Endothelial cell (in vitro differentiated cells): ENCODE data around the gene LCLAT1. TPM values are rescaled to one million over a fixed set of nuclear protein-coding genes. Genes with fewer than 3 reads are reported as not detected.

ENCODE experiments used
- DNase-seq: peaks from one replicate; pipeline ENCODE4 v3.0.0; 2021; ENCODE audit warnings: low spot score
- H3K27ac Mint-ChIP-seq: one replicate; pipeline ENCODE4 v1.8.0; 2021; ENCODE audit warnings: mixed read lengths, inconsistent platforms; ENCODE audit not compliant: unreplicated experiment
- H3K27me3 Mint-ChIP-seq: one replicate; pipeline ENCODE4 v1.8.0; 2021; ENCODE audit warnings: mild to moderate bottlenecking, moderate library complexity, mixed read lengths, inconsistent platforms; ENCODE audit not compliant: unreplicated experiment
- H3K36me3 Mint-ChIP-seq: one replicate; pipeline ENCODE4 v1.8.0; 2021; ENCODE audit warnings: mild to moderate bottlenecking, low read depth, mixed read lengths, inconsistent platforms; ENCODE audit not compliant: unreplicated experiment
- H3K4me1 Mint-ChIP-seq: one replicate; pipeline ENCODE4 v1.8.0; 2021; ENCODE audit warnings: mild to moderate bottlenecking, mixed read lengths, inconsistent platforms; ENCODE audit not compliant: unreplicated experiment
- H3K4me3 Mint-ChIP-seq: one replicate; pipeline ENCODE4 v1.8.0; 2021; ENCODE audit warnings: mild to moderate bottlenecking, mixed read lengths, inconsistent platforms; ENCODE audit not compliant: unreplicated experiment
- H3K9me3 Mint-ChIP-seq: one replicate; pipeline ENCODE4 v1.8.0; 2021; ENCODE audit warnings: mixed read lengths, inconsistent platforms; ENCODE audit not compliant: unreplicated experiment
- CTCF ChIP-seq: fragments of 200-600 bp; sonication (generic); IDR thresholded peaks from one replicate; pipeline ENCODE4 v1.5.0; 2021; ENCODE audit warnings: antibody characterized with exemption; ENCODE audit not compliant: unreplicated experiment
- total RNA-seq: library from RNA; stranded (reverse); fragmentation: NEBNext Ultra II Directional; extraction: Animal tissue kit (Norgen Biotek cat#: 25700); gene quantifications from one replicate; pipeline ENCODE4 v1.2.1, GENCODE V29; 2021; ENCODE audit not compliant: unreplicated experiment

LCLAT1 gene
- total RNA-seq, 1 donor from 2014 or later: 20.9 TPM

GRCh38 chr2:30663806-30664205 is 216.8 kb downstream of the LCLAT1 start:
- no peak for DNase-seq
- Mint-ChIP-seq H3K9me3 (no peaks in the 10 kb centered on the region), H3K27ac (no peak overlapping the region), H3K36me3 (no peaks in the 10 kb centered on the region), H3K4me3 (no peak overlapping the region), H3K27me3 (no peaks in the 10 kb centered on the region), H3K4me1 (no peaks in the 10 kb centered on the region)
- no peak for TF ChIP-seq CTCF

- Mint-ChIP-seq H3K9me3 (no peaks in the 10 kb centered on the region), H3K27ac (no peak overlapping the region), H3K27me3 (no peaks in the 10 kb centered on the region), H3K4me1 (no peaks in the 10 kb centered on the region), H3K4me3 (no peak overlapping the region), H3K36me3 (peaks cover 1% of the 10 kb centered on the region)
- no peak for TF ChIP-seq CTCF
- DNase-seq: no peak
Measured at GRCh38 chr2:30664761-30665358, 217.8 kb downstream of the LCLAT1 start.

GRCh38 chr2:30665761-30666265 is 218.8 kb downstream of the LCLAT1 start:
- Mint-ChIP-seq H3K27ac (no peak overlapping the region), H3K4me3 (no peak overlapping the region), H3K27me3 (no peaks in the 10 kb centered on the region), H3K4me1 (no peaks in the 10 kb centered on the region), H3K36me3 (peaks cover 5% of the 10 kb centered on the region), H3K9me3 (no peaks in the 10 kb centered on the region)
- no peak for TF ChIP-seq CTCF
- no peak for DNase-seq

DNA sequence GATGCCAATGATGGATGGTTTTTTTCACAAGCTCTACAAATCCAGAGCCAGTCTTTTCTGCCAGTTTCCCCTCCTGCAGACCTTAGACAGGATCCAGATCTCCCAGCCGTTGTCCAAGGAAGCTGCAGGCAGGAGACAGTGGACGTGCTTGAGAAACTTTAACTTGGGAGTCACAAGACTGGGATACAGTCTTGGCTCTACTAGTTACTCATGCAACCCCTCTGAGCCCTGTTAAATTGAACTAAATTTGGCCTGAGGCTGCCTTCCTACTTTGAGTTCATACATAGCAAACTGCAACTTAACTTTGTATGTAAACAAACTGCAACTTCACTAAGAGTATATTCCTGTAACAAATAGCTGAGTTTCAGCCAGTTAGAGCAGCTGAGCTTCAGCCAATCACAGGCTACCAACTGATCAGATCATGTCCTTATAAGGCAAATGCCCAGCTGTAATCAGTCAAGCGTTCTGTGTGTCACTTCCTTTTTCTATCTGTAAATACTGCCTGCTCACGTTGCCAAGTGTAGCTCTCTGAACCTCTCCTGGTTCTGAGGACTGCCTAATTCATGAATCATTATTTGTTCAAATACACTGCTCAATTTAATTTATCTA is 219.3 kb downstream of the LCLAT1 start:
- peaks cover 5% of the 10 kb centered on the region for H3K36me3 Mint-ChIP-seq
- no peak for TF ChIP-seq CTCF
- no peak overlapping the region for H3K27ac Mint-ChIP-seq
- no peaks in the 10 kb centered on the region for H3K4me1 Mint-ChIP-seq
- no peaks in the 10 kb centered on the region for H3K27me3 Mint-ChIP-seq
- no peaks in the 10 kb centered on the region for H3K9me3 Mint-ChIP-seq
- DNase-seq: no peak
- H3K4me3 Mint-ChIP-seq: no peak overlapping the region

- no peaks in the 10 kb centered on the region for H3K27me3 Mint-ChIP-seq
- DNase-seq: no peak
Measured at GRCh38 chr2:30670453-30670852, 223.4 kb downstream of the LCLAT1 start.

More at GRCh38 chr2:30670453-30670852, 223.4 kb downstream of the LCLAT1 start:
- no peak overlapping the region for H3K4me3 Mint-ChIP-seq
- H3K36me3 Mint-ChIP-seq: peaks cover 5% of the 10 kb centered on the region
- no peak for TF ChIP-seq CTCF
- no peaks in the 10 kb centered on the region for H3K9me3 Mint-ChIP-seq
- H3K27ac Mint-ChIP-seq: no peak overlapping the region
- no peaks in the 10 kb centered on the region for H3K4me1 Mint-ChIP-seq
